Fibroblast of gingiva (primary cell): ENCODE measurements around the gene RAB40B.
A peak's percentile ranks its signal among the peaks of the same experiment; 100 is the strongest.

ENCODE experiments used
- DNase-seq: peaks from one replicate; pipeline ENCODE4 v3.0.0-alpha.2; 2011; ENCODE audit warnings: low read depth

RAB40B gene

DNA sequence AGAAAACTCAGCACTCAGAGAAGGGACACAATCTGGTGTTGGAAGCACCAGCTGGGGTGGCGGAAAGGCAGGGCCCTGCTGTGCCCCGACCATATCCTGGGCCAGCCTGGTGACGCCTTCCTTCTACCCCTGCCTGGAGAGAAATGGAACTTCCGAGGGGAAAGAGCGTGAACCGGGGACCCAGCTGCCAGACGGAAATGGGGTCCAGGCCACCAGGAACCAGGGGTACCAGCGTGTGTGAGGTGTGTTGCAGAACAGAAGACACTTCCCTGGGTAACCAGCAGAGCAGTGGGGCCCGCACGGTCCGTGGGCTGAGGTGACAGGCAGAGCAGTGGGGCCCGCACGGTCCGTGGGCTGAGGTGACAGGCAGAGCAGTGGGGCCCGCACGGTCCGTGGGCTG, 6.8 kb downstream of the RAB40B start:
- DNase-seq: no peak

- no peak for DNase-seq
These were observed 7.6 kb downstream of the RAB40B start for GRCh38 chr17:82690786-82691489.

GRCh38 chr17:82689077-82689476, 9.4 kb downstream of the RAB40B start:
- DNase-seq: no peak

- no peak for DNase-seq
These were observed 10.6 kb downstream of the RAB40B start for GRCh38 chr17:82687871-82688270.

DNA sequence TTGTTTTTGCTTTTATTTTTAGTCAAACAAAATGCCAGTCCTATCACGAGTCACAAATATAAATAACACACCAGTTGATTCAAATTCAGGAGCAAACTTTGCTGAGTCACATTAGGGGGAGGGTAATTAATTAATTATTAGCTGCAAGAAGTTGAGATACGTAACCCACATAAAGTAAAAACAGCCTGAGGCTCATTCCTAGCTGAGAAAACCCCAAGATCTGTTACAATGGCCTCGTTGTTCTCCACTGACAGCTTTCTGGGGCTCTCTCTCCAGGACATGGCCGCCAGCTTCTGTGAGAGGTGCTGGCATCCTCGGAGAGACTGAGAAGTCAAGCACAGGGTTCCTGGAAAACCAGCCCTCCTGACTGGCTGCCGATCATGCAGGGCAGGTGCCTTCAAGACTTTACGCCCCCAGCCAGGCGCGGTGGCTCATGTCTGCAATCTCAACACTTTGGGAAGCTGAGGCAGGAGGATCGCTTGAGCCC, 11.1 kb downstream of the RAB40B start:
- DNase-seq: no peak

GRCh38 chr17:82686366-82687324, 11.9 kb downstream of the RAB40B start:
- no peak for DNase-seq

DNA sequence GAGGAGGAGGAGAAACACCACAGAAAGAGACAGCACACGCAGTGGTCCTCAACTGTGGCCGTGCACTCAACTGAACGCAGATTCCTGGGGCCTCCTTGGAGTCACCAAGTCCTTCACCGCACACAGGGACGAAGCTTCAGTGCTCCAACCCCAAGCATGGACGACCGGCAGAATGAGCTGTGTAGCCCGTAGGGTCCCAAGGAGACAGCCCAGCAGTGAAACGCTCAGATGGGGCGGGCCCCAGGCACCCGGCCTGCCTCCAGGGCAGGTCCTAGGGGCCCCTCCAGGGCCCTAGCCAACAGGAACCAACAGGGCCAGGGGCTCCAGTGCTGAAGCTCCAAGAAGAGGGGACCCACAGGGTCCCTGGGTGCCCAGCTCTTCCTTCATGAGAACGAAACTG, 13.2 kb downstream of the RAB40B start:
- DNase-seq: no peak

GRCh38 chr17:82684228-82684841, 14.2 kb downstream of the RAB40B start:
- DNase-seq: no peak

GRCh38 chr17:82683534-82683933, 15.0 kb downstream of the RAB40B start:
- DNase-seq: no peak

DNA sequence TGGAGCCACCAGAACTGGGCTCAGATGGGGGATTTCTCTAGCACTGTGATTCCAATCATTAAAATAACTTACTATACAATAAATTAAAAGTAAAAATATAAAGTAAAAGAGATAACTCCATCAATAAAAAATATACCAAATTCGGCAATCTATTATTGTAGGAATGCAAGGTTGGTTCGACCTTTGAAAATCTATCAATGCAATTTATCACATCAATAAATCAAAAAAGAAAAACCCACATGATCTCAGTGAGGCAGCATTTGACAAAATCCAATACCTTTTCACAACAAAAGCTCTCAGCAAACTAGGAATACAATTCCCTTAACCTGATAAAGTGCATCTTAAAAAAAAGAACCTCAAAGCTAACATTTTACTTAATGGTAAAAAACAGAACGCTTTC, 17.0 kb downstream of the RAB40B start:
- DNase-seq: no peak

- DNase-seq: no peak
These were observed 18.7 kb downstream of the RAB40B start for GRCh38 chr17:82679586-82680465.

DNA sequence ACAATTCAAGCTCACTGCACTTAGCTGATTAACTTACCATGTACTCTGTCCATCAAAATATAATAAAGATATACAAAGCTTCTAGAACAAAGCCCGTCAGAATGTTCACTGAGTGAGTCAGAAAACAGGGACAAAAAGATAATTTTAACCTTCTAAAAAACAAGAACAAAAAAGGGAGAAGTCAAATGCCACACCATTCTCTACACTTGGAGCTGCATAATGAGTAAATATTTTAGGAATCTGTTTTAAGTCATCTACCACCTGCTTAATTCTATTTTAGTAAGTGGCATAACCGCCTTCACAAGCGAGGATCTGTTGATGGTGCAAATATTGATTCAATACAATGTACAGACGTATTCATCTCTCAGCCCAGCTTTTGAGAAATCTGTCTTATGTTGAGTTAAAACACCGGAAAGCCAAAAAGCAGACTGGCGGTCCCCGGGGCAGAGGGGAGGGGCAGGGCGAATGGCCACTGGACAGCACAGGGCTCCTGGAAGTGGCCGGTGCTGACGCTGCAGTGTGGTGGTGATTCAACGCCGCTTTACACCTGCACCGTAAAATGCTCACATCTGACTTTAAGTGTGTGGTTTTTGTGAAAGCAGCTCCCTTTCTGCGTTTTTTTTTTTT, 20.1 kb downstream of the RAB40B start:
- no peak for DNase-seq

- DNase-seq: no peak
These were observed 21.1 kb downstream of the RAB40B start for GRCh38 chr17:82677353-82677925.

- DNase-seq: no peak
These were observed 22.8 kb downstream of the RAB40B start for GRCh38 chr17:82675476-82676245.

GRCh38 chr17:82674656-82675475, 23.6 kb downstream of the RAB40B start:
- DNase-seq: no peak

DNA sequence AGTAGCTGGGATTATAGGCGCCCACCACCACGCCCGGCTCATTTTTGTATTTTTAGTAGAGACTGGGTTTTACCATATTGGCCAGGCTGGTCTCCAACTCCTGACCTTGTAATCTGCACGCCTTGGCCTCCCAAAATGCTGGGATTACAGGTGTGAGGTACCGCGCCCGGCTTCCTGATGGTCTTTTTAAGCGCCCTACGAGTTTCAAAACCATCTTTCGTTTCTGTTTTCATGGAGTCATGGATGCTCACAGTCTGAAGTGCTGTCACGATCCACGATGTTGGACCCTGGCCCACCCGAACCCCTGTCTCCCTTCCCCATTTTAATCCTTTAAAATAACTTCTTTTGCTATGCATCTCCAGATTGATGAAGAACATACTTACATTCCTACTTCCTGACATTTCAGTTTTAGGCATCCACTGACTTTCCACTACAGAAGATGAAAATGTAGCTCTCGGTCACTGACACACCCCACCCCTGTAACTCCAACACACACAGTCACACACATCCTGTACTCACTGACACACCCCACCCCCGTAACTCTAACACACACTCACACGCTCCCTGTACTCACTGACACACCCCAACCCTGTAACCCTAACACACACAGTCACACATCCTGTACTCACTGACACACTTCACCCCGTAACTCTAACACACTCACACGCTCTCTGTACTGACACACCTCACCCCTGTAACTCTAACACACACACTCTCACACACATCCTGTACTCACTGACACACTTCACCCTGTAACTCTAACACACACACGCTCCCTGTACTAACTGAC, 27.6 kb downstream of the RAB40B start:
- DNase-seq: no peak

GRCh38 chr17:82668631-82669099, 29.8 kb downstream of the RAB40B start:
- peak; percentile 74 for DNase-seq

- DNase-seq: no peak
These were observed 30.4 kb downstream of the RAB40B start for GRCh38 chr17:82668024-82668630.
